HG03378 (cell line): ENCODE data around the gene MANEAL.

ENCODE experiments used
- ATAC-seq: cut with Tn5 transposase; IDR thresholded peaks from one replicate; pipeline ENCODE4 v1.9.1; 2021; ENCODE audit warnings: mild to moderate bottlenecking, moderate library complexity; ENCODE audit not compliant: unreplicated experiment

Gene MANEAL

GRCh38 chr1:37778654-37779053, 15.0 kb upstream of the MANEAL start:
- no peak for ATAC-seq

GRCh38 chr1:37782491-37782890, 11.2 kb upstream of the MANEAL start:
- no peak for ATAC-seq

GRCh38 chr1:37792943-37793686, 532 bp upstream of the MANEAL start:
- ATAC-seq: no peak

- ATAC-seq: no peak
These were observed 1.0 kb downstream of the MANEAL start for GRCh38 chr1:37794372-37795339.

GRCh38 chr1:37795340-37796125, 1.9 kb downstream of the MANEAL start:
- no peak for ATAC-seq

GRCh38 chr1:37797750-37798345, 4.2 kb downstream of the MANEAL start:
- no peak for ATAC-seq

GRCh38 chr1:37802439-37802838, 8.8 kb downstream of the MANEAL start:
- no peak for ATAC-seq

GRCh38 chr1:37807220-37807554, 13.5 kb downstream of the MANEAL start:
- ATAC-seq: no peak

GRCh38 chr1:37807555-37808368, 14.1 kb downstream of the MANEAL start, which contains the start of the genes C1orf122 and YRDC:
Gene C1orf122, plus strand, starts transcription at chr1:37807790. Its CDS starts 615 bp downstream, at chr1:37808405.
Gene YRDC, minus strand, starts transcription at chr1:37808208. Its CDS starts 28 bp downstream, at chr1:37808180.
- ATAC-seq: peak; percentile 53

GRCh38 chr1:37808369-37809319, 15.0 kb downstream of the MANEAL start:
- peak; percentile 25 for ATAC-seq

GRCh38 chr1:37809942-37810341, 16.3 kb downstream of the MANEAL start:
- no peak for ATAC-seq

- ATAC-seq: no peak
These were observed 17.5 kb downstream of the MANEAL start for GRCh38 chr1:37811027-37811655.

GRCh38 chr1:37813529-37814145, 20.0 kb downstream of the MANEAL start:
- ATAC-seq: no peak

GRCh38 chr1:37814252-37814651, 20.6 kb downstream of the MANEAL start:
- ATAC-seq: no peak

- ATAC-seq: no peak
These were observed 23.8 kb downstream of the MANEAL start for GRCh38 chr1:37817481-37817880.

- no peak for ATAC-seq
These were observed 27.8 kb downstream of the MANEAL start for GRCh38 chr1:37821481-37821880.

GRCh38 chr1:37822906-37823815, 29.5 kb downstream of the MANEAL start:
- ATAC-seq: no peak
